ENCODE results near the gene TTC13.

DNA sequence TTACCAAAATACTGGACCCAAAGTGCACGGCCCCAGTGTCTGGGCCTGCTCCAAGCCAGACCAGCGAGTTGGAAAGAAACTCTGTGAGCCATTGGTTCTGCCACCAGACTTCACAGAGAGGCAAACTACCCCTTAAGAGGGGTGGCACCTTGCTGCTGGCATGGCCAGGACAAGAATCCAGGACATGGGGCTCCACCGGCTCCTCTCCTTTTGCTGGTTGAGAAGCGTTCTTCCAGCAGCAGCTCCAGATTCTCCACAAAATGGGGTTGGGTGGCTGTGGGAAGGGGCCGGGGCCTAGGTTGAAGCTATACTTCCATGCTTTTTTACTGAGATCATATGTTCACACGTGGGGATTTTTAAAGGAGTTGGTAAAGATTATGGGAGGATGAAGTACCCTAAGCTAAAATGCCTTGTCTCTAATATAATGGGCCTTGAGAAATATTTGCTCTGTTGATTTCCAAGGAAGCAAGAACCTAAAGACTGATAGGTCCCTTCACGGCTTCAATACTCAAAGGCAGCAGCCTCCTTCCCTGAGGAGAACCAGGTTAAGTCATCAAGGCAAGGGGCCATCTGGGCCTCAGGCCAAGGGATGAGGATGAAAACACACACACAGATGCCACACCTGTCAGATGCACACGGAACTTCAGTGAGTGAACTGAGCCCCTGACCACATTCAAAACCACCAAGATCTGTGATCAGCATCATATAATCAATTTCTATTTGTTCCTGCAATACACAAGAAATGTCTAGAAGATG lies 113.4 kb downstream of the TTC13 start:
- TF ChIP-seq EGR1 (IDR thresholded peaks at IDR 0.05; ENCODE audit: low read depth) (no peak), YY1 (IDR thresholded peaks at IDR 0.05; ENCODE audit: extremely low read depth, insufficient replicate concordance, low read depth, low read length) (no peak), POLR2A (IDR thresholded peaks at IDR 0.05; ENCODE audit: borderline replicate concordance, extremely low read depth, insufficient read depth, insufficient read length) (no peak), POLR2AphosphoS5 (IDR thresholded peaks at IDR 0.05; ENCODE audit: low read depth, low read length) (no peak), EZH2phosphoT487 (IDR thresholded peaks at IDR 0.05; ENCODE audit: borderline replicate concordance) (no peak), MAX (IDR thresholded peaks at IDR 0.05) (no peak), ZNF274 (IDR thresholded peaks at IDR 0.05; ENCODE audit: low read depth, low read length) (no peak), REST (IDR thresholded peaks at IDR 0.05; ENCODE audit: low read depth) (no peak), SIN3A (IDR thresholded peaks at IDR 0.05; ENCODE audit: low read depth) (no peak), EZH2 (IDR thresholded peaks at IDR 0.05) (no peak)
- TF ChIP-seq, protein P1, sequence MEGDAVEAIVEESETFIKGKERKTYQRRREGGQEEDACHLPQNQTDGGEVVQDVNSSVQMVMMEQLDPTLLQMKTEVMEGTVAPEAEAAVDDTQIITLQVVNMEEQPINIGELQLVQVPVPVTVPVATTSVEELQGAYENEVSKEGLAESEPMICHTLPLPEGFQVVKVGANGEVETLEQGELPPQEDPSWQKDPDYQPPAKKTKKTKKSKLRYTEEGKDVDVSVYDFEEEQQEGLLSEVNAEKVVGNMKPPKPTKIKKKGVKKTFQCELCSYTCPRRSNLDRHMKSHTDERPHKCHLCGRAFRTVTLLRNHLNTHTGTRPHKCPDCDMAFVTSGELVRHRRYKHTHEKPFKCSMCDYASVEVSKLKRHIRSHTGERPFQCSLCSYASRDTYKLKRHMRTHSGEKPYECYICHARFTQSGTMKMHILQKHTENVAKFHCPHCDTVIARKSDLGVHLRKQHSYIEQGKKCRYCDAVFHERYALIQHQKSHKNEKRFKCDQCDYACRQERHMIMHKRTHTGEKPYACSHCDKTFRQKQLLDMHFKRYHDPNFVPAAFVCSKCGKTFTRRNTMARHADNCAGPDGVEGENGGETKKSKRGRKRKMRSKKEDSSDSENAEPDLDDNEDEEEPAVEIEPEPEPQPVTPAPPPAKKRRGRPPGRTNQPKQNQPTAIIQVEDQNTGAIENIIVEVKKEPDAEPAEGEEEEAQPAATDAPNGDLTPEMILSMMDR (IDR thresholded peaks at IDR 0.05 in 2 of 3, conservative IDR thresholded peaks at IDR 0.05 in 1 of 3; ENCODE audit: borderline replicate concordance in 1 of 3, insufficient read depth in 1 of 3, low read depth in 2 of 3, low read length in 2 of 3), result no peak
